Suprapubic skin (tissue), 4 donors: Measurements from ENCODE around the gene BMX. TPM values are rescaled to one million over a fixed set of nuclear protein-coding genes. Genes with fewer than 3 reads are reported as not detected.

Experiments
- DNase-seq, 2 donors: peaks; one replicate each; pipeline ENCODE4 v3.0.0-alpha.2; 2019; ENCODE audit warnings: low spot score in 2 of 2
- H3K27ac ChIP-seq: fragments of 200-600 bp; sonication (generic); one replicate; pipeline ENCODE4 v1.5.1; 2019
- H3K27me3 ChIP-seq: fragments of 200-600 bp; sonication (generic); one replicate; pipeline ENCODE4 v1.5.1; 2019
- H3K36me3 ChIP-seq: fragments of 200-600 bp; sonication (generic); one replicate; pipeline ENCODE4 v1.5.1; 2019
- H3K4me1 ChIP-seq: fragments of 200-600 bp; sonication (generic); one replicate; pipeline ENCODE4 v1.5.1; 2019
- H3K4me3 ChIP-seq: fragments of 200-600 bp; sonication (generic); one replicate; pipeline ENCODE4 v1.5.1; 2019; ENCODE audit warnings: mild to moderate bottlenecking
- H3K9me3 ChIP-seq: fragments of 200-600 bp; sonication (generic); one replicate; pipeline ENCODE4 v1.5.1; 2019
- CTCF ChIP-seq, 2 donors: fragments of 200-600 bp in 1 of 2; fragments of 450-650 bp in 1 of 2; sonication (generic) in 1 of 2; IDR thresholded peaks; one replicate each; pipeline ENCODE4 v1.5.1; 2016 to 2019; ENCODE audit warnings: antibody characterized with exemption in 2 of 2, mild to moderate bottlenecking in 1 of 2, moderate library complexity in 1 of 2
- EP300 ChIP-seq: sonication (generic); formaldehyde crosslinking; IDR thresholded peaks from one replicate; pipeline ENCODE4 v1.6.1; 2017; ENCODE audit warnings: antibody characterized with exemption
- POLR2A ChIP-seq, 2 donors: fragments of 450-650 bp; IDR thresholded peaks; one replicate each; pipeline ENCODE4 v1.6.1; 2017; ENCODE audit warnings: antibody characterized with exemption in 2 of 2, mild to moderate bottlenecking in 2 of 2, moderate library complexity in 2 of 2
- POLR2AphosphoS5 ChIP-seq, 3 donors: sonication (generic); formaldehyde crosslinking; IDR thresholded peaks; one replicate each; pipeline ENCODE4 v1.6.1; 2017; ENCODE audit warnings: antibody characterized with exemption in 3 of 3
- WGBS: methylation state at CpG from one replicate; pipeline ENCODE4 v1.1.5; 2018; 5-methylcytosine and 5-hydroxymethylcytosine counted together
- total RNA-seq, 4 donors: library from RNA; depleted of rRNA; stranded (reverse); fragments of >200 nt; gene quantifications; one replicate each; pipeline ENCODE4 v1.1.0, GENCODE V29; 2016

Gene BMX
- total RNA-seq, 4 donors from 2014 or later: 0.45 to 1.9 (median 1.5) TPM

GRCh38 chrX:15600745-15601144, 100.1 kb downstream of the BMX start, which contains the start of gene ACE2:
Gene ACE2, minus strand, starts transcription at chrX:15600960. Its CDS starts 49 bp downstream, at chrX:15600911.
- no peaks in the 10 kb centered on the region for H3K27me3 ChIP-seq
- TF ChIP-seq CTCF (IDR thresholded peaks at IDR 0.05) (no peak), POLR2A (IDR thresholded peaks at IDR 0.05) (no peak), EP300 (no peak)
- H3K4me3 ChIP-seq: no peak within 1 kb of the TSS
- no peak for DNase-seq
- H3K36me3 ChIP-seq: no peaks in the 10 kb centered on the region
- no peaks in the 10 kb centered on the region for H3K9me3 ChIP-seq
- H3K27ac ChIP-seq: no peak within 1 kb of the TSS
- 70% methylated on average over 4 of the region's 4 CpGs for WGBS
- no peaks in the 10 kb centered on the region for H3K4me1 ChIP-seq

- no peaks in the 10 kb centered on the region for H3K4me1 ChIP-seq
- H3K9me3 ChIP-seq: no peaks in the 10 kb centered on the region
- no peak for DNase-seq
- H3K36me3 ChIP-seq: no peaks in the 10 kb centered on the region
- TF ChIP-seq CTCF (IDR thresholded peaks at IDR 0.05) (no peak), POLR2A (IDR thresholded peaks at IDR 0.05) (no peak)
- no peaks in the 10 kb centered on the region for H3K27me3 ChIP-seq
- H3K4me3 ChIP-seq: no peak overlapping the region
- WGBS: 54% methylated on average over 3 of the region's 3 CpGs
- no peak overlapping the region for H3K27ac ChIP-seq
Observed at GRCh38 chrX:15601932-15602331, 101.3 kb downstream of the BMX start.

- Histone ChIP-seq H3K9me3 (no peaks in the 10 kb centered on the region), H3K4me3 (no peak overlapping the region), H3K27me3 (no peaks in the 10 kb centered on the region), H3K4me1 (no peaks in the 10 kb centered on the region), H3K36me3 (no peaks in the 10 kb centered on the region), H3K27ac (no peak overlapping the region)
- DNase-seq: no peak
- WGBS: 64% methylated on average over 5 of the region's 5 CpGs
- TF ChIP-seq EP300 (no peak), POLR2A (IDR thresholded peaks at IDR 0.05) (no peak), POLR2AphosphoS5 (IDR thresholded peaks at IDR 0.05) (no peak), CTCF (IDR thresholded peaks at IDR 0.05) (no peak)
Observed at GRCh38 chrX:15602761-15603160, 102.2 kb downstream of the BMX start.

- DNase-seq: no peak
- no peaks in the 10 kb centered on the region for H3K36me3 ChIP-seq
- no peaks in the 10 kb centered on the region for H3K9me3 ChIP-seq
- H3K27me3 ChIP-seq: no peaks in the 10 kb centered on the region
- no peak for TF ChIP-seq POLR2A (IDR thresholded peaks at IDR 0.05)
- TF ChIP-seq CTCF (IDR thresholded peaks at IDR 0.05): no peak
- no peak for TF ChIP-seq EP300
- no peak for TF ChIP-seq POLR2AphosphoS5 (IDR thresholded peaks at IDR 0.05)
- no peaks in the 10 kb centered on the region for H3K4me1 ChIP-seq
- H3K4me3 ChIP-seq: no peak overlapping the region
- WGBS: 67% methylated on average over 1 of the region's 1 CpG
- no peak overlapping the region for H3K27ac ChIP-seq
Observed at GRCh38 chrX:15605226-15605625, 104.6 kb downstream of the BMX start.

Other genes starting within 250 kb of the BMX start
- gene ASB9, start 230.7 kb upstream of the BMX start, total RNA-seq: 1 to 10 TPM in 3 of 4 donors, under 1 TPM in 1; 0.49 to 3.6 (median 1.3) TPM
- gene ASB11, start 185.2 kb upstream of the BMX start, total RNA-seq: 1 to 10 TPM in 3 of 4 donors, under 1 TPM in 1; 0.42 to 2.0 (median 1.8) TPM
- gene PIGA, start 165.3 kb upstream of the BMX start, total RNA-seq: 10 to 100 TPM; 14.7 to 24.7 (median 20.4) TPM
- gene VEGFD, start 116.4 kb upstream of the BMX start, total RNA-seq: 1 to 10 TPM in 2 of 4 donors, under 1 TPM in 1, not detected in 1; 0.76 to 1.7 (median 1.2) TPM
- gene PIR, start 7.5 kb upstream of the BMX start, total RNA-seq: 10 to 100 TPM in 3 of 4 donors, 1 to 10 TPM in 1; 4.4 to 24.4 (median 14.7) TPM
- under 1 TPM; 0.49 to 0.97 (median 0.85) TPM for gene ACE2, start 100.2 kb downstream of the BMX start, total RNA-seq
- under 1 TPM in 2 of 4 donors, not detected in 2; 0.48 to 0.51 TPM for gene CLTRN, start 164.0 kb downstream of the BMX start, total RNA-seq
- 10 to 100 TPM in 1 of 4 donors, 1 to 10 TPM in 3; 6.8 to 32.3 (median 7.9) TPM for gene CA5B, start 237.5 kb downstream of the BMX start, total RNA-seq